HG02840 (cell line): ENCODE data around the gene TROAP.
"Not testable (repeated sequence)": the region's sequence is repeated elsewhere in the genome, so short reads cannot be mapped to it uniquely, and the experiment has no call there.

Source experiments
- ATAC-seq: cut with Tn5 transposase; IDR thresholded peaks from one replicate; pipeline ENCODE4 v1.9.1; 2021; ENCODE audit warnings: mild to moderate bottlenecking, moderate library complexity, moderate number of reproducible peaks; ENCODE audit not compliant: unreplicated experiment, low FRiP score

The TROAP gene

DNA sequence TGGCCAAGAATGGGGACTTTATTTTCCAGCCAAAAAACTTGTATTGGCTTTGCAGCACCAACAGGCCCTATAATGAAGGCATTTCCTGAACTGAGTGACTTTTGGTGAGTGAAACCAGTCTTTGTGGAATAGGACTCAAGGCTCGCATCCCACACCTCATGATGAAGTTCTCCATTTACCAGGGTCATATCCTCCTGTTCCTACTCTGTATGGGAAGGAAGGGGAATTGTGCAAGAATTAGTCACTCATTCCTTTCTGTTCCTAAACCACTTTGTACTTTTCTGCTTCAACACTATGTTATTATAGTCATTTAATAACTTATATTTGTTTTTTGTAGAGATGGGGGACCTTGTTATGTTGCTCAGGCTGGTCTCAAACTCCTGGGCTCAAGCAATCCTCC is 41.9 kb downstream of the TROAP start:
- ATAC-seq, result no peak

DNA sequence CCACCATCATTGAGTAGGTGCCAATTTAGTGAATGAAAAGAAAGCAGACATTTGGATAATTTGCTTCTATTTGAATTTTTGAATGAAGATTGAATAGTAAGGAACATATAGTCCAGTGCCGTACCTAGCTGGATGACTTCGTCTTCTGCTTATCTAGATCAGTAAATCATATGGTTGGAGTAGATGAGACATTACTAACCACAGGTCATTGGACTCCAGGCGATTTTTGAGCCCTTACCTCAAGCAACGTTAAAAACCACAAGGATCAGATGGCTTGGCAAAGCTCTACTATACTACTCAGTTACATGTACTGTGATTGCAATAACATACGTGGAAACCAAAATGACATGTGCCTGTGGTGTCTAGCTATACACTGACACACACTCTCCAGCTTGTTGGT is 42.5 kb downstream of the TROAP start:
- ATAC-seq, result no peak

DNA sequence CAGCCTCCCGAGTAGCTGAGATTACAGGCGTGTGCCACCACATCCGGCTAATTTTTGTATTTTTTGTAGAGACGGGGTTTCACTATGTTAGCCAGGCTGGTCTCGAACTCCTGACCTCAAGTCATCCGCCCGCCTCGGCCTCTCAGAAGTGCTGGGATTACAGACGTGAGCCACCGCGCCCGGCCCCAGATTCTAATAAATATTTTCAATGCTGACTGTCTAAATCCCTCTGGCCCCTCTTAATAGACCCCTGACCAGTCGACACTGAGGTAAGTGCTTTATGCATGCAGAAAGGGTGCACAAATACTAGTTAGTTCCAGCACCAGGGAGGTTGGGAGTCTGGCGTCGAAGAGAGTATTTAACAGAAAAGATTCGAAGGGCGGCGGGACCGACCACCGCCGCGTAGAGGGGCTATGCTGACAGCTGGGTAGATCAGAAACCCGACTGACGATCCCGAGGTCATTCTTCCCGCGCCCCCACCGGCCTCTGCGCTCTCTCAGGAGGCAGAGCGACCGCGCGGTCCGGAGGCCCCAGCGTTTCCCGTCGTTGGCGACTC is 43.1 kb downstream of the TROAP start:
- ATAC-seq, result no peak

DNA sequence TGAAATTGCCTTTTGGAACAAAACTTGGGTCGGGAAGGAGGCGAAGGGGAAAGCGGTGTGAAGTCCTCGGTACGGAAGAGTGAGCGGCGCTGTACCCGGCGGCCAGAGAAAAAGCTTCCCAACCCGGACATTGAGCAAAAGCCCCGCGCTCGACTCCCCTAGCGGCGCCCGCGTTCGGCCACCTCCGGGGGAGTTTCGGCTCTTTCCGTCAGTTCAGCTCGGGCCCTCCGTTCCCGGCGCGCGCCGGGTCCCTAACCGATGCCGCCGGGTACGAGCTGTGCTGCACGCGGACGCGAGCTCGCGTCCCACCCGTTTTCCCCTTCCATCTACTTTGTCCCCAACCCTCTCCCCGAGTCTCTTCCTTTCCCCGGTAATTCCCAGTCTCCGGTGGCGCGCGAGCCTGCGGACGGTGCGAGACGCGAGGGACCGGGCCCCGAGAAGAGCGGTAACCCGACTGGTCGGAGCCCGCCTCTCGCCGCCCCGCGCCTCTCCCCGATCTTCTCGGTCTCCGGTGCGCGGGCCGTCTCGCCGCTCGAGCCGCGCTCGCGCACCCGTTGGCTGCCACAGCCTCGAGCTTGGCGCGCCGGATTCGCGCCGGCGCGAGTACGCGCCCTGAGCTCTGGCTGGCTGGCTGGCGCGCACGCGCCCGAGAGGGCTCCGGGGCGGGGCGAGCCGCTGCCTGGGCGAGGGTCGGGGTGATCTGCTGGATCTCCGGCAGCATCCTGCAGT is 43.8 kb downstream of the TROAP start:
- ATAC-seq, result peak; percentile 55

DNA sequence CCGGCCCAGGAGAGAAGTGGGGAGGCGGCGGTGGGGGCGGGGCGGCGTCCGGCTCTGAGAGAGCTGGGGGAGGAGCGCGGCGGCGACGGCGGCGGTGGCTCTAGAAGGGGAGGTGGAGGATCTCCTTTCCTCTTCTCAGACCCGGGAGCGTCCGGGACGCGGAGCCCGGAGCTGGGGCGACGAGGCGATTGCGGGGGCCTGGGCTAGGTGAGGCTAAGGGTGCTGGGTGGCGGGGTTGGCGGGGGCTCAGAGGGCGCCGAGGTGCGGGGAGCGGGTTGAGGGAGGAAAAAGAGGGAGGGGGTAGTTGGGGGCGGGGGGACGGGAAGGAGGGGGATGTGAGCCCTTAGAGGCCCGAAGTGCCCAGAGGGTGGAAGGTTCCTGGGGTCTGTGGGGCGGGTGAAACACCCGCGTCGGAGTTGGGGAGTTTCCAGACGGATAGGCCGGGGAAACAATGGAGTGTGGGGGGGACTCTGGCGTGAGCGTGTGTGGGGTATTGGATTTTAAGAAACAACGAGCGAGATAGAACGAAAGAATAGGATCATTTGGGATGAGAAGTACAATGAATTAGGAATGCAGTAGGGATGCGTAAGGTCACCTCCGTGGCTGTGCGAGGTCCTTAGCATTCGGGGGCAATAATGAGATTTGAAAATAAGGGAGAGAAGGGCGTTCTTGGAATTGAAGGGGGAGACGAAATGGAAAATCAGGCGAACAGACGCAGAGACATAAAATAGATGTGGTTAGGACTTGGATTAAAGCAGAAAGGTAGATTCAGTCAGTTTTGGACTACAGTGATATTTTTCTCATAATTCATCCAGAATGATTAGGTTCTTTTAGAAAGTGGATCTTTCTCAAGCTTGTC is 44.6 kb downstream of the TROAP start, which contains the start of gene SPATS2:
SPATS2 (plus strand) TSS at position 82 of the 859 bp plus-strand sequence. CDS start 93,551 bp downstream, outside the sequence.
- ATAC-seq, result no peak

DNA sequence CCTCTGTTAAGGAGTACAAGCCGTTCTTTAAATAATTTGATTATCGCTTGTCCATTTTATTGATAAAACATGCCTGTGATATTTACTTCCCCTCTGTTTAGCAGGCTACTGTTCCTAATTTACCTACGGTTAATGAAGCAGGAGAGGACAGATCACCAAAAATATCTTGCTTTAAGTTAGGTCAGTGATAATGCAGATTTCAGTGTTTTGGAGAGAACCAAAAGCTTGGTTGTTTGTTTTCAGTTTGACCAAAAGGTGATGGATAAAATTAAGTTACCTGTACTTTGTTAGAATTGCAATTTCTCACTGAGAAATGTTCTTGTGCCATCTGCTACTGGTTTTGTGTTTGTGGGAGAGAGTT is 45.2 kb downstream of the TROAP start:
- no peak for ATAC-seq

DNA sequence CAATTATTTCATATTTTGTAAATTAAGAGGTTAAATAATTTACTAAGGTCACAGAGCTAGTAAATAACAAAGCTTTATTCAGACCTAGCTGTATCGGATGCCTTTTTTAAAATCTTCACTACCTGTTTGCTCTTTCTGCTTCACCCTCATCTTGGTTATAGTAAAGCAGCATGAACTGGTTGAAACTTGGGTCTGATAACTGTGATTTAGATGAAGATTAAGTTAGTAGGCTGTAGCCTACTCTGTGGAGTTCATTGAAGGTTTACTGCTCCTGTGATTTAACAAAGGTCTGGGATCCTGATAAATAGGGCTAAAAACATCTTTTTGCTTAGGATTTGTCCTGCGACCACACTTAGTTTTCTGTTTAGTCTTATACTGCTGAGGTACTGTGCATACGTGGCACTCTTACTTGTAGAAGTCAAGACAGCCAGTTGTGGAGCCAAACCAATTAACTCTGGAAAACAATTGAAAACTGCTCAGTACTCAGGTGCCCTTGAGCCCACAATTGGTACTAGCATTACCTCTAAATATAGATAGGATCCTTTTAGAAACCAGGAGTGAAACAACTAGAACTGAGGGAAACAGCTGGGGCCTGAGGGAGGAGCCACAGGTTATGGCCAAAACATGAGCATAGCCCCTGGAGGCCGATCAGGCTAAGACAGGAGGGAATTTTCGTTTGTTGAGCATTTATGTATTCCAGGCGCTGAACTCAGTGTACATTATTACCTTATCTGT is 46.5 kb downstream of the TROAP start:
- no peak for ATAC-seq

DNA sequence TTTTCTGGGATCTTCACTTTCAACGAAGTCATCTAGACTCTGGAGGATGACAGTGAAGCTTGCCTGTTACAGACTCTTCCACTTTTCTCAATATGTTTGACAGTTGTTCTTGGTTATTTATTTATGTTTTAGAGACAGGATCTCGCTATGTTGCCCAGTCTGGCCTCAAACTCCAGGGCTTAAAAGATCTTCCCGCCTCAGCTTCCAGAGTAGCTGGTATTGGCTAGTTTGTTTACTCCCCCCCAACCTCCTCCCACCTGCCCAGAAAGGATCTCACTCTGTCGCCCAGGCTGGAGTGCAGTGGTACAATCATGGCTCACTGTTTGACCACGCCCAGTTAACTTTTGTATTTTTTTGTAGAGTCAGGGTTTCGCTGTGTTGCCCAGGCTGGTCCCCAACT is 47.5 kb downstream of the TROAP start:
- ATAC-seq, result no peak

DNA sequence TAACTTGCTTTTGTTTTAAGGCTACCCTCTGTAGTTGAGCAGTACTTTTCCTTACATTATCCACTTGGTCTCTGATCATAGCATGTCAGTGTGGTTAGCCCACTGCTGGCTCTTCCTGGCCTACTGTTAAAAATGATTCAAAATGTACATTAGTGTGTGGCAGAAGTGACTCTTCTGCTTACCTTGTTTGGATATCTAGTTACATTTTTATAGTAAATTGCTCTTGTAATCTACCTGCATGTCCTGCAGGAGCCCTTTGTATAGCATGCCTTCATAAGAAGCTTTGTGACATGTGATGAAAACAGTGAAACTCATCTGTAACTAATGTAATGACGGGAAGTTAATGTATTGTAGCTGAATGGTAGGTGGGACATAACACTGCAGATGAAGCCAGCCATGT is 52.4 kb downstream of the TROAP start:
- no peak for ATAC-seq

DNA sequence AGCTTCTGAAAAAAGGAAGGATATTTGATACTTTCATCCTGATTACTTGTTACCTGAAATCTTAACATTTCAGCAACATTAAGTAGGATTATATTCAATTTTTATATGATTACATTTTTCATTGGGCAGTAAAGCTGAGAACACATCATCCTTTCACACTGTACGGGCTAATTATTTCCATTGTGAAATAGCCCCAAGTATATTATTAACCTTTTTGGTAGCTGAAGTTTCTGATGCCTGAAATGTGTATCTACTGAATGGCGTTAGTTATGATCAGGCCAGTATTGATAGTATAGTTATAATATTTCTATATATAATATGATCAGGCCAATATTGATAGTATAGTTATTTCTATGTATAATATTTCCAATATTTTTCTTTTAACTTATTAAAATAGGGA is 54.3 kb downstream of the TROAP start:
- ATAC-seq, result no peak

DNA sequence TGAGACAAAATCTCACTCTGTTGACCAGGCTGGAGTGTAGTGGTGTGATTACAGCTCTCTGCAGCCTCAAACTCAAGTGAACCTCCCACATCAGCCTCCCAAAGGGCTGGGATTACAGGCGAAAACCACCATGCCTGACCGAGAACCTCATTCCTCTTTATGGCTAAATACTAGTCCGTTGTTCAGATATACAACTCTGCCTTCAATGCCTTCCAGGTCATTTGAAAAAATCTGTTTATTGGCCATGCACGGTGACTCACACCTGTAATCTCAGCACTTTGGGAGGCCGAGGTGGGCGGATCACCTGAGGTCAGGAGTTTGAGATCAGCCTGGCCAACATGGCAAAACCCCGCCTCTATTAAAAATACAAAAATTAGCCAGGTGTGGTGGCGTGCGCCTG is 57.1 kb downstream of the TROAP start:
- not testable (repeated sequence) for ATAC-seq
